ENCODE results near the gene COL16A1. TPM values are rescaled to one million over a fixed set of nuclear protein-coding genes. Genes with fewer than 3 reads are reported as not detected.

Gene COL16A1
- total RNA-seq, 4 donors from 2014 or later, result 67.2 to 169 (median 149) TPM

GRCh38 chr1:31660871-31661455, 42.9 kb downstream of the COL16A1 start:
- Histone ChIP-seq H3K27me3 (no peaks in the 10 kb centered on the region), H3K27ac (no peak overlapping the region), H3K4me1 (peaks cover 0 to 25% (median 0%) of the 10 kb centered on the region in 3 donors), H3K9me3 (no peaks in the 10 kb centered on the region), H3K36me3 (peaks cover 0 to 87% of the 10 kb centered on the region in 2 donors), H3K4me3 (no peak overlapping the region)
- ATAC-seq, result no peak
- WGBS, 2 donors (ENCODE audit: low coverage in 1 of 2), result 55% methylated on average over 2 of the region's 4 CpGs; no CpG with 5 or more reads in 1 of the 2 donors
- TF ChIP-seq POLR2AphosphoS5 (IDR thresholded peaks at IDR 0.05), result no peak
- TF ChIP-seq POLR2A (IDR thresholded peaks at IDR 0.05), result no peak
- TF ChIP-seq EP300 (IDR thresholded peaks at IDR 0.05), result no peak
- no peak for TF ChIP-seq CTCF (IDR thresholded peaks at IDR 0.05)

GRCh38 chr1:31659889-31660288, 43.9 kb downstream of the COL16A1 start:
- 57 to 88% methylated on average over 2 to 3 of the region's 3 CpGs for WGBS, 2 donors (ENCODE audit: low coverage in 1 of 2)
- H3K4me1 ChIP-seq, result peaks cover 0 to 14% (median 0%) of the 10 kb centered on the region in 3 donors
- no peak for ATAC-seq
- H3K4me3 ChIP-seq, result no peak overlapping the region
- TF ChIP-seq CTCF (IDR thresholded peaks at IDR 0.05) (no peak), POLR2A (IDR thresholded peaks at IDR 0.05) (no peak), EP300 (IDR thresholded peaks at IDR 0.05) (no peak), POLR2AphosphoS5 (IDR thresholded peaks at IDR 0.05) (no peak)
- peaks cover 0 to 88% of the 10 kb centered on the region in 2 donors for H3K36me3 ChIP-seq
- no peaks in the 10 kb centered on the region for H3K9me3 ChIP-seq
- no peaks in the 10 kb centered on the region for H3K27me3 ChIP-seq
- no peak overlapping the region for H3K27ac ChIP-seq

- no CpG with 5 or more reads among the region's 3 CpGs for WGBS, 2 donors (ENCODE audit: low coverage in 1 of 2)
- Histone ChIP-seq H3K36me3 (peaks cover 0 to 91% of the 10 kb centered on the region in 2 donors), H3K27ac (no peak overlapping the region), H3K9me3 (no peaks in the 10 kb centered on the region), H3K27me3 (no peaks in the 10 kb centered on the region), H3K4me1 (peaks cover 0 to 3% (median 0%) of the 10 kb centered on the region in 3 donors), H3K4me3 (no peak overlapping the region)
- no peak for ATAC-seq
- TF ChIP-seq CTCF (IDR thresholded peaks at IDR 0.05) (no peak), POLR2AphosphoS5 (IDR thresholded peaks at IDR 0.05) (no peak), POLR2A (IDR thresholded peaks at IDR 0.05) (no peak), EP300 (IDR thresholded peaks at IDR 0.05) (no peak)
Observed at GRCh38 chr1:31658721-31659120, 45.1 kb downstream of the COL16A1 start.

GRCh38 chr1:31657972-31658510, 45.8 kb downstream of the COL16A1 start:
- Histone ChIP-seq H3K4me1 (no peaks in the 10 kb centered on the region), H3K9me3 (no peaks in the 10 kb centered on the region), H3K4me3 (no peak overlapping the region), H3K27me3 (no peaks in the 10 kb centered on the region), H3K27ac (no peak overlapping the region), H3K36me3 (peaks cover 0 to 97% of the 10 kb centered on the region in 2 donors)
- no peak for ATAC-seq
- TF ChIP-seq POLR2A (IDR thresholded peaks at IDR 0.05) (no peak), EP300 (IDR thresholded peaks at IDR 0.05) (no peak), POLR2AphosphoS5 (IDR thresholded peaks at IDR 0.05) (no peak), CTCF (IDR thresholded peaks at IDR 0.05) (no peak)
- WGBS, 2 donors (ENCODE audit: low coverage in 1 of 2), result 83 to 100% methylated on average over 2 to 3 of the region's 12 CpGs
